GM12892 (cell line): ENCODE data around the gene SDSL.

Source experiments
- POLR2A ChIP-seq: IDR thresholded peaks from 2 replicates; pipeline ENCODE4 v1.6.1; 2011; ENCODE audit warnings: low read depth, low read length, control low read depth
- TAF1 ChIP-seq: IDR thresholded peaks from 2 replicates; pipeline ENCODE4 v1.6.1; 2011; ENCODE audit warnings: low read depth, mild to moderate bottlenecking, control low read depth, low read length, borderline replicate concordance

DNA sequence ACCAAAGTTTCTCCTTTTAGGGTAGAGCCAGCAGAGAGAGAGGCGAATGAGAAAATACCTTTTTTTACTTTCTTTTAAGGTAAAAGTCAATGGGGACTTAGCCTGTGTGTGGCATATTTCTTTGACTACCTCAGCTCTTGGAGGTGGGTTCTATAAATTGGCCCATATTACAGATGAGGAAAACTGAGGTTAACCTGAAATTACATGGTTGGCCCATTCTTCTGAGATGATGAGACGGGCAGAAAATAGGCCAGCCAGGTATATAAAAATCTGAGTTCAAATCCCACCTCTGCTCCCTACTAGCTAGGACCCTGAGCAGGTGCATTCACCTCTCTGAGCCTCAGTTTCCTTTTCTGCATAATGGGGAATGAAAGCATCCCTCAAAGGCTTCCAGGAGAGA is 27.1 kb downstream of the SDSL start:
- no peak for TF ChIP-seq TAF1
- TF ChIP-seq POLR2A, result no peak
